Kidney (tissue), 14 donors: Measurements from ENCODE around the gene FAM20C. TPM values are rescaled to one million over a fixed set of nuclear protein-coding genes. Genes with fewer than 3 reads are reported as not detected.

Source experiments
- DNase-seq, 5 donors: peaks; one replicate each; pipeline ENCODE4 v3.0.0-alpha.2; 2013 to 2020
- FAIRE-seq: peaks from 2 replicates; lab custom pipeline; 2012; peaks lifted over from hg19 to GRCh38; lab: Jason Lieb, UNC
- H3K27ac ChIP-seq, 2 donors: one replicate each; pipeline ENCODE4 v1.7.0; 2013; ENCODE audit warnings: low read depth in 2 of 2, low read length in 2 of 2, inconsistent platforms in 1 of 2
- H3K27me3 ChIP-seq: one replicate; pipeline ENCODE4 v1.7.1; 2013; ENCODE audit warnings: low read length, inconsistent platforms; ENCODE audit not compliant: control insufficient read depth, insufficient read depth
- H3K36me3 ChIP-seq, 3 donors: one replicate each; pipeline versions ENCODE4 v1.7.0 to v1.7.1; 2013; ENCODE audit warnings: low read length in 3 of 3, control low read depth in 1 of 3, inconsistent platforms in 1 of 3; ENCODE audit not compliant: insufficient read depth in 3 of 3, control insufficient read depth in 2 of 3
- H3K4me1 ChIP-seq, 3 donors: one replicate each; pipeline versions ENCODE4 v1.7.0 to v1.7.1; 2013; ENCODE audit warnings: low read length in 3 of 3, inconsistent platforms in 1 of 3, low read depth in 1 of 3; ENCODE audit not compliant: control insufficient read depth in 2 of 3, insufficient read depth in 2 of 3
- H3K4me3 ChIP-seq, 3 donors: one replicate each; pipeline versions ENCODE4 v1.7.0 to v1.8.1; 2013; ENCODE audit warnings: low read length in 3 of 3, control low read depth in 1 of 3, inconsistent platforms in 1 of 3
- H3K9ac ChIP-seq, 3 donors: one replicate each; pipeline versions ENCODE4 v1.7.0 to v1.7.1; 2013; ENCODE audit warnings: low read length in 3 of 3, control low read depth in 1 of 3, inconsistent platforms in 1 of 3
- H3K9me3 ChIP-seq, 3 donors: one replicate each; pipeline versions ENCODE4 v1.7.0 to v1.7.1; 2013; ENCODE audit warnings: low read length in 3 of 3, control low read depth in 1 of 3, inconsistent platforms in 1 of 3; ENCODE audit not compliant: control insufficient read depth in 2 of 3, insufficient read depth in 1 of 3
- intact Hi-C: fragments of 100-400 bp; cut with DNase I; formaldehyde crosslinking; loops from one replicate; pipeline ENCODE4 v1.11.1; 2022
- polyA plus RNA-seq: library from polyadenylated mRNA; stranded (reverse); fragments of 350-450 nt; fragmentation: Illumina TruSeq; extraction: RNeasy Lipid Tissue Mini Kit (QIAGEN cat#74804); gene quantifications from one replicate; pipeline ENCODE4 v1.2.3, GENCODE V29; 2014; ENCODE audit warnings: low read depth, low replicate concordance; ENCODE audit not compliant: insufficient read depth
- total RNA-seq: library from RNA; stranded (reverse); fragmentation: NEBNext Ultra II Directional; extraction: Animal tissue kit (Norgen Biotek cat#: 25700); gene quantifications from one replicate; pipeline ENCODE4 v1.2.1, GENCODE V29; 2021
- TF ChIP-seq, protein P1 (sequence below): IDR thresholded peaks from 3 replicates; pipeline ENCODE4 v1.5.1; 2012; ENCODE audit warnings: mild to moderate bottlenecking, moderate library complexity, borderline replicate concordance; ENCODE audit not compliant: insufficient read depth; ENCODE audit errors: extremely low read depth
- donor health status: control.
- donor health status: control.
- donor health status: control.
- donor health status: control.
- donor health status: control.
- donor health status: DM: yes; HTN: yes; CAD: no.
- donor health status: Normal renal cell carcinoma (clear cell type).

FAM20C gene
- total and polyA plus RNA-seq, 2 donors from 2014 or later: 84.9 to 114 TPM

DNA sequence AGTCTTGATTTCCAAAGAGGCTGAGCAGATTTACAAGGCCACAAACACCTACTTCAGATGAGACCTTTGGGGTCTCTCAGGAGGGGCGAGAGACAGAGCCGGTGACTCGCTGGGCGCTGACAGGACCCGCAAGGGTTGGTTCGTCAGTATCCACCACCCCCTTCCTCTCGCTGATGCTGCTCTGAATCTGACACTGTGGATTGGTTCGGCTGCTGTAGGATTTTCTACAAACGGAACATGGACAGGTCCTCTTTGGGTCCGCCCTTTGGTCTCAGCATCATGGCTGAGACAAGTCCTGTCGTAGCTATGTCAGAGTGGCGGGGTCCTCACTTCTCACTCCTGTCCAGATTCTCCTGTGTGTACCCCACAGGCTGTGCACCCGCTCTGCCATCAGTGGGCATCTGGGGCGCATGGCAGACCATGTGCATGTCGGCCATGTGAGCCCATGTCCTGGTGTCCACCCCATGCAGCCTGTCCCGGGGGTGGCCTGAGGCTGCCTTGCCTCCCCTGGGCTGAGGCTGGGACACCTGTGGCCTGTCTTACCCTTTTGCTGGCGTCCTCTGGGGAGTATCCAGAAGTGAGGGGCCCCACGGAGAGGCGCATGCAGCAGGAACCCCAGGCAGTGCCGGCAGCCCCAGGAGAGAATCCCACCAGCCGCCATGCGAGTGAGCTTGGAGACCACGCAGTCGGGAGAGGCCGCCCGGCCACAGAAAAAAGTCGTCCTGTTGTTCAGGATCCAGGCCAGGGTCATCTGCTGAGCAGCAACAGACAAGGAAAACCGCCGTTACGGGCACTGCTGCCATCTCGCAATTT lies 21.6 kb upstream of the FAM20C start:
- FAIRE-seq (no peak), DNase-seq (peak in 1 of 5 donors; percentile 64)
- H3K9me3 ChIP-seq: no peaks in the 10 kb centered on the region
- peaks cover 0 to 8% (median 0%) of the 10 kb centered on the region in 3 donors for H3K4me1 ChIP-seq
- H3K27ac ChIP-seq: no peak overlapping the region
- intact Hi-C loops: no loop called here
- H3K36me3 ChIP-seq: no peaks in the 10 kb centered on the region
- H3K4me3 ChIP-seq: no peak overlapping the region
- H3K9ac ChIP-seq: no peak overlapping the region
- TF ChIP-seq, protein P1, sequence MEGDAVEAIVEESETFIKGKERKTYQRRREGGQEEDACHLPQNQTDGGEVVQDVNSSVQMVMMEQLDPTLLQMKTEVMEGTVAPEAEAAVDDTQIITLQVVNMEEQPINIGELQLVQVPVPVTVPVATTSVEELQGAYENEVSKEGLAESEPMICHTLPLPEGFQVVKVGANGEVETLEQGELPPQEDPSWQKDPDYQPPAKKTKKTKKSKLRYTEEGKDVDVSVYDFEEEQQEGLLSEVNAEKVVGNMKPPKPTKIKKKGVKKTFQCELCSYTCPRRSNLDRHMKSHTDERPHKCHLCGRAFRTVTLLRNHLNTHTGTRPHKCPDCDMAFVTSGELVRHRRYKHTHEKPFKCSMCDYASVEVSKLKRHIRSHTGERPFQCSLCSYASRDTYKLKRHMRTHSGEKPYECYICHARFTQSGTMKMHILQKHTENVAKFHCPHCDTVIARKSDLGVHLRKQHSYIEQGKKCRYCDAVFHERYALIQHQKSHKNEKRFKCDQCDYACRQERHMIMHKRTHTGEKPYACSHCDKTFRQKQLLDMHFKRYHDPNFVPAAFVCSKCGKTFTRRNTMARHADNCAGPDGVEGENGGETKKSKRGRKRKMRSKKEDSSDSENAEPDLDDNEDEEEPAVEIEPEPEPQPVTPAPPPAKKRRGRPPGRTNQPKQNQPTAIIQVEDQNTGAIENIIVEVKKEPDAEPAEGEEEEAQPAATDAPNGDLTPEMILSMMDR: no peak
- no peaks in the 10 kb centered on the region for H3K27me3 ChIP-seq

DNA sequence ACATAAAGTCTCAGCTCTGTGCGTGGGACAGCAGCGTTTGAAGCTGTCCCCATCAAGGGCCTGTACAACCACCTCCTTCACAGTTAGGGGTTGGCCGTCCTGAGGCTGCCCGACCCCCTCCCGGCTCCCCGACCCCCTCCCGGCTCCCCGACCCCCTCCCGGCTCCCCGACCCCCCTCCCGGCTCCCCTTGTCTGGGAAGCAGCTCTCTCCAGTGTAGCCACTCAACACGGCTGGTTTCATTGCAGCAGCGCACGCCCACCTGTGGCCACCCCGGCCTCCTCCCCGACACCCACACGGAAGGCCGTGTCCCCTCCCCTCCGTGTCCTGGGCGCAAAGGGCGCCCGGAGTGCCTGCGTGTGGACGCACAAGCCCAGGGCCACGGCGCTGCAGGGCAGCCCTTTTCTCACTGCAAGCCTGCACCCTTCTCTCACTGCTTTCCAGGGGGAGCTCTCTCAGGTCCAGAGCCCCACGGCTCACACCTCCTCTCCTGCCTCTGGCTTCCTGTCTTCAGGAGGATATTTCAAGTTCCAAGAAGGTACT lies 20.9 kb upstream of the FAM20C start:
- Histone ChIP-seq H3K4me3 (no peak overlapping the region), H3K27ac (no peak overlapping the region), H3K27me3 (no peaks in the 10 kb centered on the region), H3K36me3 (no peaks in the 10 kb centered on the region), H3K9ac (no peak overlapping the region), H3K4me1 (peaks cover 0 to 5% (median 0%) of the 10 kb centered on the region in 3 donors), H3K9me3 (no peaks in the 10 kb centered on the region)
- DNase-seq (peak in 1 of 5 donors; percentile 57), FAIRE-seq (no peak)
- TF ChIP-seq, protein P1: no peak
- intact Hi-C loops: no loop called here

DNA sequence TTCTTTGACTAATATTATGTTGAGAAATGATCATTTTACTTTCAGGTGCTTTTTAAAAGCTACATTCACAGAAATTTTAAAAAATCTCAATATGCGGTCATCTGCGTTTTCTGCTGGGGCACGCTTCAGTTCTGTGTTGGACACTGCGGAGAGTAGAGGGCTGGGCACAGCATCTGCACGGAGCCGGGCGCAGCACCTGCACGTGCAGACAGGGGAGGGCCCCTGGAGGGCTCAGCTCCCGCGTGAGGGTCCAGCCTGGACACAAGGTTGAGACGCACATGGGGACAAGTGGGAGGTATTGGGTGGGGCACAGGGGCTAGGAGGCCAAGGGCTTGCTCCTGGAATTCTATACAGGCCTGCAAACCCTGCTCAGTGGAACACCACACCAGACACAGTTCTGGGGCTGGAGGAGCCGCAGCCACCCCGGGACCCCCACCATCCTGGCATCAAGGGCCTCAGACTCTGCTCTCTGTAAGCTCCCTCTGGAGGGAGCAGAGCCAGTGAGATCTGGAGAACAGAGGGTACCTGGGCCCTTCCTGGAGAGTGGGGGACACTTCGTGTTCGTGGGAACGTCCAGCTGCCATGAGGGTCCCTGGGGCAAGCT lies 20.4 kb upstream of the FAM20C start:
- TF ChIP-seq, protein P1: no peak
- no peaks in the 10 kb centered on the region for H3K36me3 ChIP-seq
- no peak overlapping the region for H3K9ac ChIP-seq
- no peaks in the 10 kb centered on the region for H3K9me3 ChIP-seq
- FAIRE-seq: no peak
- H3K4me1 ChIP-seq: no peaks in the 10 kb centered on the region
- H3K27ac ChIP-seq: no peak overlapping the region
- DNase-seq: no peak
- intact Hi-C loops: no loop called here
- no peaks in the 10 kb centered on the region for H3K27me3 ChIP-seq
- no peak overlapping the region for H3K4me3 ChIP-seq
